Measurements from ENCODE around the gene VPS33A. TPM values are rescaled to one million over a fixed set of nuclear protein-coding genes. Genes with fewer than 3 reads are reported as not detected.

Gene VPS33A
- total and polyA plus RNA-seq, 2 of the 8 experiments (the other 6 are each of a cell fraction or from before 2014, with no cell fraction given), result 16.4 to 41.8 TPM

GRCh38 chr12:122250536-122250935 is 15.8 kb downstream of the VPS33A start:
- Histone ChIP-seq H2BK12ac (ENCODE audit: low read depth, low read length) (no peak overlapping the region), H3K9me3 (ENCODE audit: insufficient read depth in 2 of 2, low read depth in 1 of 2, low read length in 1 of 2) (no peaks in the 10 kb centered on the region), H3K56ac (replicated peaks; ENCODE audit: insufficient read length, low read depth, low read length) (no peak overlapping the region), H3K4me2 (ENCODE audit: insufficient read depth in 1 of 2, low read depth in 2 of 2, low read length in 2 of 2) (no peak overlapping the region), H2AFZ (ENCODE audit: low read length) (no peak overlapping the region), H3K14ac (ENCODE audit: insufficient read length) (no peak overlapping the region), H2BK15ac (ENCODE audit: low read length) (no peak overlapping the region), H3K79me1 (ENCODE audit: low read depth, low read length) (no peaks in the 10 kb centered on the region), H3K4me3 (ENCODE audit: extremely low read depth in 1 of 4, insufficient read depth in 2 of 4, low read depth in 3 of 4, low read length in 4 of 4) (no peak overlapping the region), H3K27ac (ENCODE audit: low read depth, low read length) (no peak overlapping the region), H3K9ac (replicated peaks in 1 of 4; ENCODE audit: extremely low read depth in 1 of 4, low read depth in 3 of 4, low read length in 3 of 4) (no peak overlapping the region), H3K79me2 (ENCODE audit: control insufficient read depth in 1 of 2, insufficient read depth in 2 of 2, low read length in 2 of 2) (no peaks in the 10 kb centered on the region; a peak in 1 of 4 replicates), H3K23me2 (ENCODE audit: low read depth, low read length) (no peaks in the 10 kb centered on the region), H2AK5ac (ENCODE audit: low read depth, low read length) (no peak overlapping the region), H2BK120ac (replicated peaks; ENCODE audit: low read depth, low read length) (no peak overlapping the region), H3K4me1 (replicated peaks in 1 of 4; ENCODE audit: control insufficient read depth in 3 of 4, insufficient read depth in 4 of 4, low read length in 3 of 4) (no peaks in the 10 kb centered on the region), H2BK5ac (ENCODE audit: low read depth, low read length) (no peak overlapping the region), H3K27me3 (replicated peaks in 1 of 4; ENCODE audit: control insufficient read depth in 3 of 4, extremely low read depth in 1 of 4, insufficient read depth in 3 of 4, low read length in 3 of 4) (no peaks in the 10 kb centered on the region), H4K20me1 (replicated peaks in 1 of 2; ENCODE audit: control insufficient read depth in 1 of 2, insufficient read depth in 2 of 2, low read length in 2 of 2) (peaks cover 0 to 3% of the 10 kb centered on the region in 2 experiments), H3K4ac (replicated peaks; ENCODE audit: insufficient read length, low read depth, low read length) (no peak overlapping the region), H4K8ac (ENCODE audit: extremely low read depth, insufficient read depth, low read length) (no peak overlapping the region), H3K36me3 (ENCODE audit: control insufficient read depth in 2 of 4, insufficient read depth in 4 of 4, low read length in 3 of 4) (peaks cover 0 to 11% (median 1%) of the 10 kb centered on the region in 4 experiments; a peak in 4 of 8 replicates), H4K5ac (ENCODE audit: insufficient read length, low read depth, low read length) (no peak overlapping the region), H2BK20ac (ENCODE audit: low read length) (no peak overlapping the region), H3K23ac (ENCODE audit: insufficient read length) (no peak overlapping the region), H3K18ac (ENCODE audit: extremely low read depth, low read length) (no peak overlapping the region), H4K91ac (replicated peaks; ENCODE audit: insufficient read length, low read length) (no peak overlapping the region)
- ChIA-PET CTCF (ENCODE audit: partially characterized antibody) (interaction anchor here (1.4 kb wide), 1 partner anchor 56 kb away, joined by 4 read pairs; no protein-coding TSS in a partner anchor), POLR2A (ENCODE audit: partially characterized antibody) (interaction anchor here (1.2 to 1.6 kb wide), 4 partner anchors 9 to 24 kb away, joined by 3 to 6 read pairs (median 4); partner anchors contain the start of gene DIABLO)
- FAIRE-seq (no peak), DNase-seq (ENCODE audit: low read depth in 1 of 2, low spot score in 2 of 2) (no peak)
- TF ChIP-seq BRCA1 (IDR thresholded peaks at IDR 0.05; ENCODE audit: low read depth, low read length) (no peak), EGR1 (IDR thresholded peaks at IDR 0.05; ENCODE audit: borderline replicate concordance, low read depth, low read length) (no peak), KDM4A (IDR thresholded peaks at IDR 0.05; ENCODE audit: low read depth, low read length, severe bottlenecking) (no peak), ASH2L (IDR thresholded peaks at IDR 0.05; ENCODE audit: low read length) (no peak), TAF7 (optimal IDR thresholded peaks at IDR 0.05; ENCODE audit: borderline replicate concordance, low read depth, low read length) (no peak), SRF (IDR thresholded peaks at IDR 0.05; ENCODE audit: low read depth, low read length) (no peak), SP4 (IDR thresholded peaks at IDR 0.05; ENCODE audit: low read length) (no peak), SIRT6 (IDR thresholded peaks at IDR 0.05; ENCODE audit: low read length) (no peak), MAX (IDR thresholded peaks at IDR 0.05) (no peak), PHF8 (conservative IDR thresholded peaks at IDR 0.05; ENCODE audit: low read depth, low read length) (no peak), JUN (IDR thresholded peaks at IDR 0.05; ENCODE audit: low read depth, low read length) (no peak), BCL11A (IDR thresholded peaks at IDR 0.05; ENCODE audit: low read depth in 2 of 2, low read length in 2 of 2) (no peak), HDAC6 (IDR thresholded peaks at IDR 0.05; ENCODE audit: low read depth, low read length) (no peak), GABPA (IDR thresholded peaks at IDR 0.05; ENCODE audit: borderline replicate concordance, insufficient read depth, low read length) (no peak)
- WGBS, 2 experiments (ENCODE audit: extremely low coverage in 1 of 2, insufficient coverage in 1 of 2, insufficient read length in 1 of 2, insufficient replicate concordance in 2 of 2, low coverage in 1 of 2, low lambda C conversion rate in 2 of 2, missing lambda C conversion rate in 1 of 2), result 87% methylated on average over 8 of the region's 8 CpGs; no CpG with 5 or more reads in 1 of the 2 experiments
